ENCODE measurements around the gene SLC40A1. TPM values are rescaled to one million over a fixed set of nuclear protein-coding genes. Genes with fewer than 3 reads are reported as not detected.

Gene SLC40A1
- total RNA-seq, 1 experiment from 2014 or later, result not detected

GRCh38 chr2:189517847-189518535 is 62.6 kb downstream of the SLC40A1 start:
- H2BK12ac ChIP-seq (ENCODE audit: insufficient read length, low read depth, low read length), result no peak overlapping the region
- Mint-ChIP-seq H3K27me3 (ENCODE audit: low read depth) (peaks cover 4% of the 10 kb centered on the region; the same call in 1 of the 2 replicates), H3K36me3 (ENCODE audit: insufficient read depth in 1 of 3, low read depth in 3 of 3) (no peaks in the 10 kb centered on the region), H3K9me3 (no peaks in the 10 kb centered on the region), H3K27ac (no peak overlapping the region), H3K4me1 (peaks cover 0 to 4% of the 10 kb centered on the region in 2 experiments; a peak in 2 of 4 replicates), H3K4me3 (no peak overlapping the region)
- no peaks in the 10 kb centered on the region for H3K79me2 ChIP-seq (ENCODE audit: insufficient read depth, low read length)
- no peak overlapping the region for H3K4me2 ChIP-seq (ENCODE audit: insufficient read depth, insufficient read length, low read length)
- no peaks in the 10 kb centered on the region for H3K9me3 ChIP-seq (ENCODE audit: control insufficient read depth, low read depth, low read length)
- no peak overlapping the region for H3K4ac ChIP-seq (ENCODE audit: low read depth, low read length)
- H3K27ac ChIP-seq (ENCODE audit: insufficient read length, low read depth, low read length), result no peak overlapping the region
- H3K56ac ChIP-seq (ENCODE audit: insufficient read length, low read depth, low read length), result no peak overlapping the region
- no peaks in the 10 kb centered on the region for H3K27me3 ChIP-seq (ENCODE audit: insufficient read depth, low read length)
- H3K18ac ChIP-seq (ENCODE audit: insufficient read length, low read depth, low read length), result no peak overlapping the region
- H3K23ac ChIP-seq (ENCODE audit: insufficient read length, low read depth, low read length), result no peak overlapping the region
- no peak for DNase-seq
- no peak overlapping the region for H4K5ac ChIP-seq (ENCODE audit: insufficient read length, low read depth, low read length)
- H3K79me1 ChIP-seq (ENCODE audit: insufficient read depth, low read depth, low read length, poor library complexity, severe bottlenecking), result no peaks in the 10 kb centered on the region
- no peak overlapping the region for H4K8ac ChIP-seq (replicated peaks; ENCODE audit: insufficient read length, low read depth, low read length)
- no peak overlapping the region for H2AK5ac ChIP-seq (ENCODE audit: insufficient read length, low read length)
- no peak overlapping the region for H3T11ph ChIP-seq (ENCODE audit: low read length)
- H2BK15ac ChIP-seq (ENCODE audit: low read depth, low read length), result no peak overlapping the region
- no peak overlapping the region for H3K14ac ChIP-seq (ENCODE audit: insufficient read depth, low read length)
- no peak overlapping the region for H3K9ac ChIP-seq (ENCODE audit: extremely low read depth, insufficient read length, low read length)
- no peak overlapping the region for H2BK120ac ChIP-seq (ENCODE audit: low read depth, low read length, poor library complexity, severe bottlenecking)
- H2BK5ac ChIP-seq (ENCODE audit: insufficient read length, low read length), result no peak overlapping the region
- no peaks in the 10 kb centered on the region for H3K4me1 ChIP-seq (ENCODE audit: insufficient read depth, low read length)
- no peak overlapping the region for H2BK20ac ChIP-seq (ENCODE audit: low read depth, low read length, poor library complexity, severe bottlenecking)
- no peaks in the 10 kb centered on the region for H3K23me2 ChIP-seq (ENCODE audit: insufficient read length, low read depth, low read length, poor library complexity, severe bottlenecking)
- no peak overlapping the region for H4K91ac ChIP-seq (ENCODE audit: insufficient read length, low read depth, low read length)
- peak overlapping the region; percentile 17 for H2AFZ ChIP-seq (ENCODE audit: low read length)
- no peak for TF ChIP-seq CTCF (conservative IDR thresholded peaks at IDR 0.05)
- WGBS (ENCODE audit: extremely low coverage, insufficient read length, low lambda C conversion rate), result no CpG with 5 or more reads among the region's 6 CpGs
- H4K20me1 ChIP-seq (ENCODE audit: control insufficient read depth, insufficient read depth, insufficient read length), result no peaks in the 10 kb centered on the region
